ENCODE data around the gene INTS7.

GRCh38 chr1:212013672-212014071, 21.7 kb downstream of the INTS7 start:
- no peak for TF ChIP-seq CTCF (conservative IDR thresholded peaks at IDR 0.05 in 1 of 2, IDR thresholded peaks at IDR 0.05 in 1 of 2; ENCODE audit: extremely low read depth in 1 of 2, insufficient read depth in 1 of 2, low read depth in 1 of 2, low read length in 2 of 2)
- no peak for TF ChIP-seq EZH2 (IDR thresholded peaks at IDR 0.05; ENCODE audit: borderline replicate concordance, low read length)
